Measurements from ENCODE around the gene KLF15.

GRCh38 chr3:126342211-126342610, 15.0 kb downstream of the KLF15 start:
- no peak for TF ChIP-seq CTCF (conservative IDR thresholded peaks at IDR 0.05; ENCODE audit: low read depth, low read length)
- TF ChIP-seq EZH2 (IDR thresholded peaks at IDR 0.05; ENCODE audit: low read length, unreplicated experiment) = no peak

Measured in PC-3 (cell line).